Measurements from ENCODE around the gene FBXO41. TPM values are rescaled to one million over a fixed set of nuclear protein-coding genes. Genes with fewer than 3 reads are reported as not detected.

The FBXO41 gene
- total and polyA plus RNA-seq, 12 donors: 0.12 to 1.8 (median 0.68) TPM

GRCh38 chr2:73324126-73324725 is 39.9 kb upstream of the FBXO41 start:
- no peak for DNase-seq
- 54 to 59% methylated on average over 13 of the region's 13 CpGs for WGBS, 2 donors
- Histone ChIP-seq H3K27ac (no peak overlapping the region), H3K4me1 (no peaks in the 10 kb centered on the region), H3K4me3 (no peak overlapping the region), H3K9me3 (no peaks in the 10 kb centered on the region), H3K27me3 (peaks cover 0 to 75% (median 44%) of the 10 kb centered on the region in 7 donors), H3K36me3 (no peaks in the 10 kb centered on the region)
- intact Hi-C loops (cut with DNase I): no loop called here
- no peak for ATAC-seq
- TF ChIP-seq CTCF (IDR thresholded peaks at IDR 0.05): no peak

- TF ChIP-seq CTCF (IDR thresholded peaks at IDR 0.05): no peak
- intact Hi-C loops (cut with DNase I): no loop called here
- ATAC-seq (no peak), DNase-seq (no peak)
- Histone ChIP-seq H3K27ac (no peak overlapping the region), H3K9me3 (no peaks in the 10 kb centered on the region), H3K4me1 (no peaks in the 10 kb centered on the region), H3K27me3 (peaks cover 0 to 80% (median 48%) of the 10 kb centered on the region in 7 donors), H3K4me3 (no peak overlapping the region), H3K36me3 (no peaks in the 10 kb centered on the region)
- WGBS, 2 donors: 64 to 65% methylated on average over 5 of the region's 5 CpGs
These were observed 39.3 kb upstream of the FBXO41 start for GRCh38 chr2:73323551-73323950.

GRCh38 chr2:73314441-73314840 is 30.2 kb upstream of the FBXO41 start:
- Histone ChIP-seq H3K4me1 (no peaks in the 10 kb centered on the region), H3K27me3 (peaks cover 0 to 59% (median 11%) of the 10 kb centered on the region in 7 donors), H3K27ac (no peak overlapping the region), H3K36me3 (no peaks in the 10 kb centered on the region), H3K9me3 (peaks cover 0 to 4% (median 0%) of the 10 kb centered on the region in 11 donors), H3K4me3 (no peak overlapping the region)
- WGBS, 2 donors: 86 to 88% methylated on average over 2 of the region's 2 CpGs
- DNase-seq (no peak), ATAC-seq (no peak)
- intact Hi-C loops (cut with DNase I): no loop called here
- no peak for TF ChIP-seq CTCF (IDR thresholded peaks at IDR 0.05)

- H3K4me3 ChIP-seq: no peak overlapping the region
- peaks cover 0 to 4% (median 0%) of the 10 kb centered on the region in 11 donors for H3K9me3 ChIP-seq
- no peaks in the 10 kb centered on the region for H3K4me1 ChIP-seq
- H3K36me3 ChIP-seq: no peaks in the 10 kb centered on the region
- TF ChIP-seq CTCF (IDR thresholded peaks at IDR 0.05): no peak
- 71 to 74% methylated on average over 9 of the region's 9 CpGs for WGBS, 2 donors
- intact Hi-C loops (cut with DNase I): no loop called here
- ATAC-seq: no peak
- no peak overlapping the region for H3K27ac ChIP-seq
- H3K27me3 ChIP-seq: peaks cover 0 to 53% (median 19%) of the 10 kb centered on the region in 7 donors
- no peak for DNase-seq
These were observed 23.4 kb upstream of the FBXO41 start for GRCh38 chr2:73307720-73308119.

All from heart right ventricle (tissue), 16 donors.